Spleen (tissue), 7 donors: ENCODE results near the gene SETD3.

Experiments
- POLR2A ChIP-seq, 3 donors: fragments of 450-650 bp; IDR thresholded peaks; one replicate each; pipeline ENCODE4 v1.5.1; 2017; ENCODE audit warnings: antibody characterized with exemption in 3 of 3, mild to moderate bottlenecking in 1 of 3
- POLR2AphosphoS5 ChIP-seq, 3 donors: sonication (generic); formaldehyde crosslinking; IDR thresholded peaks; one replicate each; pipeline ENCODE4 v1.5.1; 2017; ENCODE audit warnings: antibody characterized with exemption in 3 of 3
- TF ChIP-seq, protein P1 (sequence below), 11 experiments: fragments of 200-600 bp in 7 of 11; fragments of 450-650 bp in 4 of 11; sonication (generic) in 4 of 11; IDR thresholded peaks in 8 of 11; conservative IDR thresholded peaks in 3 of 11; 1 replicate in 7 of 11; 2 replicates in 4 of 11; pipeline versions ENCODE4 v1.4.0 to v1.8.0; 2016 to 2021; ENCODE audit warnings: antibody characterized with exemption in 11 of 11, inconsistent platforms in 4 of 11, mild to moderate bottlenecking in 1 of 11
- donor health status: DM: no; HTN: no; CAD: no; lungs with moderate emphysema.
- donor health status: DM: no; HTN: no; CAD: no.
- donor health status: DM: no; HTN: no; CAD: no.

GRCh38 chr14:99519347-99519881, 38.8 kb upstream of the SETD3 start:
- TF ChIP-seq, protein P1, sequence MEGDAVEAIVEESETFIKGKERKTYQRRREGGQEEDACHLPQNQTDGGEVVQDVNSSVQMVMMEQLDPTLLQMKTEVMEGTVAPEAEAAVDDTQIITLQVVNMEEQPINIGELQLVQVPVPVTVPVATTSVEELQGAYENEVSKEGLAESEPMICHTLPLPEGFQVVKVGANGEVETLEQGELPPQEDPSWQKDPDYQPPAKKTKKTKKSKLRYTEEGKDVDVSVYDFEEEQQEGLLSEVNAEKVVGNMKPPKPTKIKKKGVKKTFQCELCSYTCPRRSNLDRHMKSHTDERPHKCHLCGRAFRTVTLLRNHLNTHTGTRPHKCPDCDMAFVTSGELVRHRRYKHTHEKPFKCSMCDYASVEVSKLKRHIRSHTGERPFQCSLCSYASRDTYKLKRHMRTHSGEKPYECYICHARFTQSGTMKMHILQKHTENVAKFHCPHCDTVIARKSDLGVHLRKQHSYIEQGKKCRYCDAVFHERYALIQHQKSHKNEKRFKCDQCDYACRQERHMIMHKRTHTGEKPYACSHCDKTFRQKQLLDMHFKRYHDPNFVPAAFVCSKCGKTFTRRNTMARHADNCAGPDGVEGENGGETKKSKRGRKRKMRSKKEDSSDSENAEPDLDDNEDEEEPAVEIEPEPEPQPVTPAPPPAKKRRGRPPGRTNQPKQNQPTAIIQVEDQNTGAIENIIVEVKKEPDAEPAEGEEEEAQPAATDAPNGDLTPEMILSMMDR (IDR thresholded peaks at IDR 0.05 in 8 of 11, conservative IDR thresholded peaks at IDR 0.05 in 3 of 11): no peak
- no peak for TF ChIP-seq POLR2A (IDR thresholded peaks at IDR 0.05)
- no peak for TF ChIP-seq POLR2AphosphoS5 (IDR thresholded peaks at IDR 0.05)
